ENCODE measurements around the gene PRPSAP1.

PRPSAP1 gene, protein sequence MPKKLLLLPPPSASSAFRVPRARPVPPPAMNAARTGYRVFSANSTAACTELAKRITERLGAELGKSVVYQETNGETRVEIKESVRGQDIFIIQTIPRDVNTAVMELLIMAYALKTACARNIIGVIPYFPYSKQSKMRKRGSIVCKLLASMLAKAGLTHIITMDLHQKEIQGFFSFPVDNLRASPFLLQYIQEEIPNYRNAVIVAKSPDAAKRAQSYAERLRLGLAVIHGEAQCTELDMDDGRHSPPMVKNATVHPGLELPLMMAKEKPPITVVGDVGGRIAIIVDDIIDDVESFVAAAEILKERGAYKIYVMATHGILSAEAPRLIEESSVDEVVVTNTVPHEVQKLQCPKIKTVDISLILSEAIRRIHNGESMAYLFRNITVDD

DNA sequence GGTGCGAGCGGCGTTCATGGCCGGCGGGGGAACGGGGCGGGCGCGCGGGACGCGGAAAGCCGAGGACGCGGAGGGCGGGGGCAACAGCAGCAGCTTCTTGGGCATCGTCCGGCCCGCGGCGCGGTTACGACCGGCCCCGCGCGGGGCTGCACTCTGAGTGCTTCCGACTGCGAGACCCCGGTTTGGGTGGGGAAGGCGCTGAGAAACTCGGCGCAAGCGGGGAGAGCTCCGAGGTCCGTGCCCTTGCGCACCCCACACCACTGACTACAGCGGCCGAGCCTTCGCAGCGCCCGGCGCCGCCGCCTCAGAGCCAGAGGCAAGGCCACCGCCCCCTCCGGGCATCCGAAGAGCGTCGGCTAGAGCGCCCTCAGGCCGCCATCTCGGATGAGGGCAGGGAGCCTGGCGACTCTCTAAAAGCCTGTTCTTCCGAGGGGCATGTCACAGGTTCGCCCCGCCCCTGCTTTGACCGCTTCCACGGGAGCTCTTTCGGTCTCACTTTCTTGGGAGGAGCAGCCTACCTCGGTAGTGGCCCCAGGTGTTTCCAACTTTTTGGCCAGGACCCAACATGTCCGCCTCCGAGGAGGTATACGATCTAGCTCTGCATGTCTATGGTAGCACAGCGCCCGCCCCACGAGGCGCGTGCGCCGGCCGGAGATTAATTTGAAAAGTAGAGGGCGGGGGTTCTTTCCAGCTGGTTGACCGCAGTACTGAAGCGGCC, at the start of gene PRPSAP1:
Gene PRPSAP1, minus strand, starts transcription at position 318 of the 718 bp plus-strand sequence. Its CDS starts 213 bp downstream, at position 105.
- peak; percentile 88 for DNase-seq

DNA sequence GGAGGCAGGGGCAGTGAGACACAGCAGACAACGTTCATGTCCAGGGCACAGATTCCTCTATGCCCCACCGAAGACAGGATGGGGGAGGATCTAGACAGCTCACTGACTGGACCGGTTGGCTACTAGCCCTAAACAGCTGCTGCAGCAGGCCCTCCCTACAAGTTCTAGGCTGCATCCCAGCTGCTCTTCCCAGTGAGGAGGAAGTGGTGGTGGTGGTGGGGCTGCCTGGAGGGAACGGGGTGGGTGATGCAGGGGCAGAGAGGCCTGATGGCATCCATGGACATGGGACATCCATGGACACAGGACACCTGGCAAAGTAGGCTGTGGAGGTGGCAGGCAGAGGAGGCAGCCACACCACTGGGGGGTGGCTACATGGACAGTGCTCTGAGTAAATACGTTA, 49.0 kb upstream of the PRPSAP1 start:
- no peak for DNase-seq

DNA sequence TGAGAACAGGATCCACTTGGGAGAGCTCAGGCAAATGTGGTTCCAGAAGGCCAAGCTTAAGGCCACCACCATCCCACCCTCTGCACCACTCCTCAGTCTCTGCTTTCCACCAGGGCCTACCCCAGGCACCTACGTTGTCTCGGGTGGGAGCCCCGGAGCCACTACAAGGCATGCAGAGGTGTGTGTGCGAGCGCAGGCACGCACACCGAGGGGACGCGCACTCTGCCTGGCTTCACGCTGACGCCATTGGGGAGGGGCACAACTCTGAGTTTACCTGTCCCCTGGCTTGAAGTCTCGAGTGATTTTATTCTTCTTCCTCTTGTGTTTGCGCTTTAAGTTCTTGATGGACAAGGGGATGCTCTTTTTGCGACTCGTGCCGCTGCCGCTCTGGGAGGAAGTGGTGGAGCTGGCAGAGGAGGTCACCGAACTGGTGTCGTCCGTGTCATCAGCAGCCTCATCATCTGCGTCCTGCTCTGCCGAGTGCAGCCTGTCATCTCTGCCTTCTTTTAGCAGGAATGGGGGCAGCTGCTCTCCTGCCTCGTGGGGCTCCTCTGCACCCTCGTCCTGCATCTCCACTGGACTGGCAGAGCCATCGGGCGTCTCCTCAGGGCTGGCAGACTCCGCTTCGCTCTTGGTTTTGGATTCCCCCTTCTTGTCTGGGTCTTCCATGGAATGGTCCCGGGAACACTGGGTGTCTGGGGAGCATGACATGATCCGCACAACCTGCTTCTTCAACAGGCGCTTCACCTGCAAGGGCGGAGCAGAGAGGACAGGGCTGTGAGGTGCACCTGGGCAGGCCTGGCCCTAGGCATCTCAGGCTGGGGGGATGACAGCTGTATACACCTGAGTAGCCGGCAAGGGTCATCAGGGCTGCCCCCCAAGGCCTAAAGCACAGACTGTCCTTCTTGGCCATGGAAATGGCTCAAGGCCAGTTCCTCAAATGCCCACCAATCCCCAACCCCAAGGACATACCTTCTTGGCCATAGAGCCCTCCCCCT, 45.8 kb upstream of the PRPSAP1 start:
- no peak for DNase-seq

DNA sequence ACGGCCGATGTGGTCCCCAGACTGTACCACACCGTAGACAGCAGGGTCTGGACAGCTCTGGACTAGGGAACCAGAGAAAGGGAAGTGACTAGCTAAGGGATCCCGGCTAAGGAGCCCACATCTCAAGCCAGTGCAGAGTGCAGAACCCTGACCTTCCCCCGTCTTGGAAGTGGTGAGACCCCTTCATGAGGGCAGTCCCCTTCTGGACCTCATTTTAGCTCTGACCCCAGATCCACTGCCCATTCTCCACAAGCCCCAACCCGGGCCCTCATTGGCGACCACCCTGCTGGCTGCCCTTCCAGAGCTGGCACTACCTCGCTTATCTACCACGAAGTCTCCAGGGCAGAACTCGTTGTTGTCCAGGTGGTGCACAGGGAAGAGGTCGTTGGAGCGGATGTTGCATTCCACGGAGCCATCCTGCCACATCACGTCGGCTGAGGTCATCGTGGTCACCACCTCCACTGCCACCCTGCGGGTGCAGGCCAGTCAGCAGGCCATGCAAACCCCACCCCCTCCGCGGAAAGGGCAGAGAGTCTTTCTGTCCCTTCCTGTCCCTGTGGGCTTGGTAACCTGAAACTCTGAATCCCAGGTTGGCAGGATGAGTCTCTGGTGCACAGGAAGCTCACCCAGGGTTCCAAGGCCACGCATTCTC, 44.9 kb upstream of the PRPSAP1 start:
- no peak for DNase-seq

DNA sequence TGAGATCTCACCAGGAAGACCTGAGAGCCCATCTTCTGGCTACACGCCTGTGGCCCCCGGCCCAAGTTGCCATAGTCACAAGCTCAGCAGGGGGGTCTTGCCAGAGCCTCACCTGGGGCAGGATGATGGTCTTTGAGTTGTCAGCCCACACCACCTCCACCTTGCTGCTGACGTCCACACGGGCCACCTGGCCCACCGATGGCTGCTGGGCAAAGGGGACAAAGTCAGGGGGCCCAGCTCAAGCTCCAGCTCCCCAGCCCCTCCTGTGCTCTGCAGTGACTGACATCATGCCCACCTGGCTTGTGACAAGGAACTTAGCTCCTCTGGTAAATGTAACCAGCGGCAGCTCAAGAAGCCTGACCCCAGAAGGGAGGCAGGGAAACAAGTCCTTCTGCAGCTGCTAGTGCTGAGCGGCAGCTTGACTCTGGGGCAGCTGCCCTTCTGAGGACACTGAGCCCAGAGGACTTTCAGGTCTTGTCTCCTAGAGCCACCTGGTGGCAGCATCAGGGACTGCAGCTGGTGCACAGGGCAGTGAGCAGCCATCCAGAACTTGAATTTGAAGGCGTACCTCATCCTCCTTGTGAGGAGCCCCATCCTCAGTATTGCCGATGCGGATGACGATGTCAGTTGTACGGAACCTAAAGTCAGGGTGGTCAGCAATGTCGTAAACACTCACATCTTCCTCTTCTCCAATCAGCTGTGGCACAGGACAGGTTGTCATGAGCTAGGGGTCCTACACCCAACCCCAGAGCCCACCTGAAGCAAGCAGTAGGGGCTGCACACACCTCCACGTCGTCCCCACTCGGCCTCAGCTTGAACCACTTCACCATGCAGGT, 44.2 kb upstream of the PRPSAP1 start:
- DNase-seq = peak; percentile 91

DNA sequence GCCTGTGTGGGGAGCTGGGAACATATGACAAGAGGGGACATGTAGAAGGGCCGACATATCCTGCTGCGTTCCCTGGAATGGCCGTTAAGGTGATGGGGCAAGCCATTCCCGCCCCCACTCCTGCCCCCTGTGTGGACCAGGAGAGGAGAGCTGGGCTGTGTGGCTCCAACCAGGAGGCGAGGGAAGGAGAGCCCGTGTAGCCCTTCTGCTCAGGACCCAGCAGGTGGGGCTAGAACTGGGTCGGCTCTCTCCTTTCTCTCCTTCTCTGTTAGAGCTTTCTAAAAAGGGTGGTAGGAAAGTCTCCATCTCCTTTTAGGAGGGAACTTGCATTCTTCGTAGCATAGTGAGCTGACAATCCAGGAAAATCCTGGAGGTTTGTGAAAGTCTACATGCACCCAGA, 43.5 kb upstream of the PRPSAP1 start:
- DNase-seq = no peak

DNA sequence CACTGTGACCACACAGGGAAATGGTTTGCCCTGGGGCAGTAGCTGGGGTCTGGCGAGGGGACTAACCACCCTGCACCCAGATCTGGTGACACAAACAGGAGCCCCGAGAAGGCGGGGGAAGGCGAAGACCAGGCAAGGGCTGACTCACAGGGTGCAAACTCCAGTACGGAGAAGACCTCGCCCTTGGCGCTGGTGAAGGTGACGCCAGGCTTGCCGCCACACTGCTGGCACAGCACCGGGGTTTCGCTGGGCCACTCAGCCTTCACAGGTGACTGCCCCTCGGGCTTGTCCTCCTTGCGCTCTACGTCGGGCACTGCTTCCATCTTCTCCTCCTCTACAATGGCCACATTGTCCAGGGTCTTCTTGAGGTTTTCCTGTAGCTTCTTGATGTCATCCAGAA, 42.3 kb upstream of the PRPSAP1 start:
- DNase-seq = no peak

DNA sequence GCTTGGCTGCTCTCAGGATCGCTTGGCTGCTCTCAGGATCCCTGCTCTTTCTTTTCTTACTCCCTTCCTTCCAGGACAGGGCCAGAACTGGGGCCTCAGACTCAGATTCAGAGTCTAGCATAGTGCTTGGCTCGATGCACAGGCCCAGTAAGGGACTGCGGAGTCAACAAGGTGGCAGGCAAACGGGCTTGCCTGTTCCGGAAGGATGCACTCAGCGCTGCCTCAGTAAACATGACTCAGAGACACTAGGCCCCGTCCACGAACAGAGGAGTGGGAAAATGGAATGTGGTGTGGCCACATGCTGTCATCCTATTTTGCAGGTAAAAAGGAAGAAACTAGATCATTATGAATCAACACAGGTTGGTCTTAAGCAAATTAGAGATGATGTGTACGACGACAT, 40.5 kb upstream of the PRPSAP1 start:
- no peak for DNase-seq

DNA sequence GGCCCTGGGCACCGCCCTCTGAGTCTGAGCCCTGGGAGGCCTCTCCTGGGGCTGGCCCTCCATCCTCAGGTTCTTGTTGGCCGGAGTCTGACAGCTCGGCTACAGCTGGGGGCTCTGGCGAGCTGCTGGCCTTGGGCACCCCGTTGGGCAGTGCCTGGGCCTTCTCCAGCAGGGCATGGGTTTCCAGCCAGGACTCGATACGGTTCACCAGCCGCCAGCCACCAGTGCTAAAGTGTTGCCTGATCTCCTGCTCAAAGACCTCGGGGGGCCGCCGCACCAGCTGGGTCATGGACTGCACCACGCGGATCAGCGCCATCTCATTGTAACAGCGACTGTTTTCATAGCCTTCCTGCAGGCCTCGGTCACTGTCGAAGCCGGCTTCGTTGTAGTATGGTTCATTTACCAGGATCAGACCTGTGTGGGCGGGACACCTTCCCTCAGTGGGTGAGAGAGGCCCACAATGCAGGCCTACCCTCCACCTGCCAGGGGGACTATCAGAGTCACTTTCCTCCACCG, 37.5 kb upstream of the PRPSAP1 start:
- no peak for DNase-seq

DNA sequence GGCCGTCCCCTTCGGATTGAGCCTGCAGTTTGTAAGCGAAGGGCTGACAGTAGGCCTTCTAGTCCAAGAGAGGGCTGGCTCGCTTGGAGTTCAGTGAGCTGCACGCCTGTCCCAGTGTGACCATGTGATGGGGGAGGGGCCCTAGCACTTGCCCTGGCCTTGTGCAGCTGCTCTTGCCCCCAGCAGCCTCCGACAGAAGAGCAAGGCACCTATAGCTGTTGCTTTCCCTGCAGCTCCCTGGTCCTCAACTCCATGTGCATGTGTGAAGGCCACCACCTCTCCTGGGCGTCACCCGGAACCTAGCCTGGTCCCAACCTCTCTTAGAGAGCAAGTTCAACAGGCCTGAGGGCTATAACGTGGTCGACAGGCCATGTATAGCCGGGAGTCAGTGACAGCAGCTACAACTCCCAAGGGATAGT, 36.3 kb upstream of the PRPSAP1 start:
- no peak for DNase-seq

DNA sequence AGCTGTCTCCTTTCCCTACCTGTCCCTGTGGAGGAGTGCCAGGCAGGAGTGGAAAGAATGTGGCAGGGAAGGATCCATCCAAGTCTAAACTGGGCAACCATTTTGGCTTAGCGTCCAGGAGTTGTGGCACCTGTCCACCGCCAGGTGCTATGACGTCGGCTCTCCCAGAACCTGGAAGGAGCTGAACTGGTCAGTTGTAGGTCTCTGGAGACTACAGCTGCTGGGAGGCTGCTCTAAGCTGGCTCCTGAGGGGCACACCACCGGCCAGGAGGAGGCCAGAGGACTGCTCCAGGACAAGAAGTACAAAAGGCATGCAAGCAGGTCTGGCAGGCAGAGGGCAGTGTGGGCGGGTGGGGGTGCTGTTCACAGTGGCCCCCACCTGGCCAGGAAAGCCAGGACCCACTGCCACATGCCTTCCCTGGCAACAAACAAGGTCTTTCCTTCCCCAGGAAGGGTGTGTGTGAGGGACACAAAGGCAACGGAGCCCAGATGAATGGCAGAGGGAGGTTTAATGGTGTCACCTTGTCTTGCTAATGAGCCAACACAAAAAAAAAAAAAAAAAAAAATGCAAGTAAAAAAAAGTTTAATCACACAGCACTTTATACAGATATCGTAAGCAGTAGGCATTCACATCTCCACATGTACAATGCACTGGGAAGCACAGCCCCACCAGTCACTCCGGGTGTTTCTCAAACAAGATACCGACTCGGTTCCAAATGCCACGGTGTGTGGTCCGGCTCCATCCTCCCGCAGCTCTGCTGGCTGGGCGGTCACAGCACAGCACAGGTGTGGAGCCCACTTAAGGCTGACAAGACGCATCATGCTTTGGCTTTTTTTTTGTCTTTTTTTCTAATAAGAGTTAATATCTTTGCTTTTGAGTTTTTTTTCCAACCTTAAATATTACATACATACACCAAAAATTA, 35.5 kb upstream of the PRPSAP1 start:
- DNase-seq = no peak

DNA sequence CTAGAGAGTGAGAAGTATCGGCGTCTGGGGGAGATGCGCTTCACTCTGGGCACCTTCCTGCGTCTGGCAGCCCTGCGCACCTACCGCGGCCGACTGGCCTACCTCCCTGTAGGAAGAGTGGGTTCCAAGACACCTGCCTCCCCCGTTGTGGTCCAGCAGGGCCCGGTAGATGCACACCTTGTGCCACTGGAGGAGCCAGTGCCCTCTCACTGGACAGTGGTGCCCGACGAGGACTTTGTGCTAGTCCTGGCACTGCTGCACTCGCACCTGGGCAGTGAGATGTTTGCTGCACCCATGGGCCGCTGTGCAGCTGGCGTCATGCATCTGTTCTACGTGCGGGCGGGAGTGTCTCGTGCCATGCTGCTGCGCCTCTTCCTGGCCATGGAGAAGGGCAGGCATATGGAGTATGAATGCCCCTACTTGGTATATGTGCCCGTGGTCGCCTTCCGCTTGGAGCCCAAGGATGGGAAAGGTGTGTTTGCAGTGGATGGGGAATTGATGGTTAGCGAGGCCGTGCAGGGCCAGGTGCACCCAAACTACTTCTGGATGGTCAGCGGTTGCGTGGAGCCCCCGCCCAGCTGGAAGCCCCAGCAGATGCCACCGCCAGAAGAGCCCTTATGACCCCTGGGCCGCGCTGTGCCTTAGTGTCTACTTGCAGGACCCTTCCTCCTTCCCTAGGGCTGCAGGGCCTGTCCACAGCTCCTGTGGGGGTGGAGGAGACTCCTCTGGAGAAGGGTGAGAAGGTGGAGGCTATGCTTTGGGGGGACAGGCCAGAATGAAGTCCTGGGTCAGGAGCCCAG, 33.5 kb upstream of the PRPSAP1 start:
- no peak for DNase-seq

DNA sequence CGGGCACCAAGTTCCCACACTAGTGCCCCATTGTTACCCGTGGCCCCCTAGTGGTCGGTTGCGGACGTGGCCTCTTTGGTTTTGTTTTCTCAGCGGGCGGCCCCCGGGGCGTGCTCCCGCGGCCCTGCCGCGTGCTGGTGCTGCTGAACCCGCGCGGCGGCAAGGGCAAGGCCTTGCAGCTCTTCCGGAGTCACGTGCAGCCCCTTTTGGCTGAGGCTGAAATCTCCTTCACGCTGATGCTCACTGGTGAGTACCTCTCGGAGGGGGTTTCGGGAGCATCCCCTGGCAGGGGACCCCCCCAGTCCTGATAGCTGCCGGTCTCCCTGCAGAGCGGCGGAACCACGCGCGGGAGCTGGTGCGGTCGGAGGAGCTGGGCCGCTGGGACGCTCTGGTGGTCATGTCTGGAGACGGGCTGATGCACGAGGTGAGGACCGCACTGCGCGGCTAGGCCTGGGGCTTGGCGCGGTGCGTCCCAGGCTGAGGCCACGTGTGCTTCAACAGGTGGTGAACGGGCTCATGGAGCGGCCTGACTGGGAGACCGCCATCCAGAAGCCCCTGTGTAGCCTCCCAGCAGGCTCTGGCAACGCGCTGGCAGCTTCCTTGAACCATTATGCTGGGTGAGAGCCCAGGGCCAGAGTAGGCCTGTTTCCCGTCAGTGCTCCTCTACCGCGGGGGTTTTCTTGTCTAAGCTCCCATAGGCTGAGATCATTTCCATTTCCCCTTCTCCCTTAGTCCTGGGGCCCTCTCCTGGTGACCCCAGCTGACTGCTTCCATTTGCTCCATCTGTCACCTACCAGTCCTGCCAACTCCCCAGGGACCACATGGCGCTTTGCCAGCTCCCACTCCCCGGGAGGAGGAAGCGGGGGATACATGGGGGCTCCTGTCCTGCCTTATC, 32.4 kb upstream of the PRPSAP1 start:
- DNase-seq = peak; percentile 91

DNA sequence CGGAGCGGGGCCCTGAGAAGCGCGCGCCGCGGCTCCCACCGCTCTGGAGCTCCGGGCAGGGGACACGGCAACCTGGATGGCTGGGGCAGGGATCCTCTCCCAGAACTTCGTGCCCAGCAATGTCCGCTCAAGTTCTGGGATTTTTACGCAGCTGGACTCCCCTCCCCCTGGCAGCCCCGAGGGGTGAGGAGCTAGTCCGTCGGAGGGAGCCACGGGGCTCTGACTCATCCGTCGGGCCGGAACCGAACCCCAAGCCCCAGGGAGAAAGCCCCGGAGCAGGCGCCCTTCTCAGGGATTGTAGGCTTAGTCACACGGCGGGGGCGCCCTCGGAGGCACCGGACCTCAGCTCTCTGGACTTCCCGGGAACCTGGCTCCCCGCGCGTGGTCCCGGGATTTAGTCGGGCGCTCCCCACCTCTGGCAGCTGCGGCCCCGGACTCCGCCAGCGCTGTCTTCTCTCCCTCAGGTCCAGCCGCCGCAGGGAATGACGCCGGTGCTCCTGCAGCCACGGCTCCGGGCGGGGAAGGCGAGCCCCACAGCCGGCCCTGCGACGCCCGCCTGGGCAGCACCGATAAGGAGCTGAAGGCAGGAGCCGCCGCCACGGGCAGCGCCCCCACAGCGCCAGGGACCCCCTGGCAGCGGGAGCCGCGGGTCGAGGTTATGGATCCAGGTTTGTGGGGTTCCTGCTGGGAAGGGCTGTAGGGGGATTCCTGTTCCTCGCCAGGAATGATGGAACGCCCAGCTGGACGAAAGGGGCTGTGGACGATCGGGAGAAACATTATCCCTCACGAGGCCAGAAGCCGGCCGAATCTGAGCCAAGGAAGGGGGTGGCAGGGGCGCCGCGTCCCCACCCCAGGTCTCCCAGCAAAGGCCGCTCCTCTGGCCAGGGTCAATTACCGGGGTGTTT, 31.5 kb upstream of the PRPSAP1 start:
- DNase-seq = peak; percentile 57

DNA sequence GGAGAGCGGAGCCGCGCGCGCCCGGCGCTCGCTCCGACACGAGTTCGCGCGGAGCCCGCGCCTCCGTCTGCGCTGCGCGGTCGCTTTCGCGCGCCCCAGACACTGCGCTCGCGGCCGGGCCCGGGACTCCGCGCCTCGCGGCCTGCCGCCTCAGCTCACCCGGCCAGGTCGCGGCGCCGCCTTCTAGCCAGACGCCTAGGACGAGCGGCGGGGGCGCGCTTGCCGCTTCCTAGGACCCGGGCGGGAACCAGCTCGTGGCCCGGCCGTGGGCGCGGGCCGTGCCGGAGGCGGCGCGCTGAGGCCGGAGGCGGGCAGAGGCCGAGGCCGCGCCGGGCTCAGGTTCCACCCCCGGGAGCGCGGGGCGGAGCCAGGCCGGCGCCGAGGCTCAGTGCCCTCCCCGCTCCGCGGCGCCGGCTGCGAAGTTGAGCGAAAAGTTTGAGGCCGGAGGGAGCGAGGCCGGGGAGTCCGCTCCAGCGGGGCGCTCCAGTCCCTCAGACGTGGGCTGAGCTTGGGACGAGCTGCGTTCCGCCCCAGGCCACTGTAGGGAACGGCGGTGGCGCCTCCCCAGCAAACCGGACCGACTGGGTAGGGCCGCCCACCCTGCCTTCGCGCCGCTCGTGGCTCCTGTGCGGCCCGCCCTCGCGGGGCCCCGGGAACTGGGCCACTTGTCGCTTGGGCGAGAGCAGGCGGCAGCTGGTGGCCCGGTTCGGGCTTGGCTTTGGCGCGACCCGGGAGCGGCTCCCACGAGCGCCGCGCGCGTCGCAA, 30.7 kb upstream of the PRPSAP1 start, which contains the start of gene SPHK1:
Gene SPHK1, plus strand, starts transcription at position 388 of the 765 bp plus-strand sequence. CDS start 1,036 bp downstream, outside the sequence.
- DNase-seq = peak; percentile 85
